ENCODE measurements around the gene FAM151B. TPM values are rescaled to one million over a fixed set of nuclear protein-coding genes. Genes with fewer than 3 reads are reported as not detected.

The FAM151B gene
- total RNA-seq, 1 experiment from 2014 or later, result 0.72 TPM

DNA sequence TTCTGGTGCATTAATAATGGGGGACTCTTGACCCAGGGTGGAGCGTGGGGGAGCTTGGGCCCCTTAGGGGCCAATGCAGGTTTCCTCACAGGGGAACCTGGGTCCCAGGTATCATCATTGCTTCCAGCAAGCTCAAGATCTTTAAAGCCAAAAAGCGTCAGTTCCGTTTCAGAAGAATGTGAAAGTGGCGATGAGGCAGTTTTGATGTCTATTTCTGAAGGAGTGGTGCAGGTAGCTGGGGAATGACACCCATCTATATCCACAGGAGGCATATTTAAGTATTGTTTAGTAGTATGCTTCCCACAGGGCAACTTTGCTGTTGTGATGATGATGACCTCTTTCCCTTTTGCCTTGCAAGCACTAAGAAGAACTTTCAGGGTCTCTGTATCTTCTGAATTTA, 71.3 kb downstream of the FAM151B start:
- Histone ChIP-seq H3K27ac (ENCODE audit: insufficient read length, low read depth, low read length) (no peak overlapping the region), H3K9me3 (ENCODE audit: control insufficient read depth, low read depth, low read length) (no peaks in the 10 kb centered on the region), H3K4me1 (ENCODE audit: insufficient read depth, low read length) (peaks cover 7% of the 10 kb centered on the region; the same call in 1 of the 2 replicates), H2BK15ac (ENCODE audit: low read depth, low read length) (no peak overlapping the region), H3K23me2 (ENCODE audit: insufficient read length, low read depth, low read length, poor library complexity, severe bottlenecking) (no peaks in the 10 kb centered on the region), H2AK5ac (ENCODE audit: insufficient read length, low read length) (no peak overlapping the region), H3K4me2 (ENCODE audit: insufficient read depth, insufficient read length, low read length) (no peak overlapping the region), H3K18ac (ENCODE audit: insufficient read length, low read depth, low read length) (no peak overlapping the region), H3K27me3 (ENCODE audit: insufficient read depth, low read length) (no peaks in the 10 kb centered on the region), H3K14ac (ENCODE audit: insufficient read depth, low read length) (no peak overlapping the region), H4K5ac (ENCODE audit: insufficient read length, low read depth, low read length) (no peak overlapping the region), H4K8ac (replicated peaks; ENCODE audit: insufficient read length, low read depth, low read length) (no peak overlapping the region), H3K79me1 (ENCODE audit: insufficient read depth, low read depth, low read length, poor library complexity, severe bottlenecking) (no peaks in the 10 kb centered on the region), H3K4ac (ENCODE audit: low read depth, low read length) (no peak overlapping the region), H2AFZ (ENCODE audit: low read length) (no peak overlapping the region), H3K79me2 (ENCODE audit: insufficient read depth, low read length) (no peaks in the 10 kb centered on the region), H3K56ac (ENCODE audit: insufficient read length, low read depth, low read length) (no peak overlapping the region), H3K9ac (ENCODE audit: extremely low read depth, insufficient read length, low read length) (no peak overlapping the region), H4K20me1 (ENCODE audit: control insufficient read depth, insufficient read depth, insufficient read length) (no peaks in the 10 kb centered on the region), H2BK120ac (ENCODE audit: low read depth, low read length, poor library complexity, severe bottlenecking) (no peak overlapping the region), H4K91ac (ENCODE audit: insufficient read length, low read depth, low read length) (no peak overlapping the region), H2BK5ac (ENCODE audit: insufficient read length, low read length) (no peak overlapping the region), H2BK12ac (ENCODE audit: insufficient read length, low read depth, low read length) (no peak overlapping the region), H3K23ac (ENCODE audit: insufficient read length, low read depth, low read length) (no peak overlapping the region), H2BK20ac (ENCODE audit: low read depth, low read length, poor library complexity, severe bottlenecking) (no peak overlapping the region), H3T11ph (ENCODE audit: low read length) (no peak overlapping the region)
- Mint-ChIP-seq H3K27ac (no peak overlapping the region), H3K4me3 (no peak overlapping the region), H3K36me3 (ENCODE audit: insufficient read depth in 1 of 3, low read depth in 3 of 3) (no peaks in the 10 kb centered on the region), H3K27me3 (ENCODE audit: low read depth) (peaks cover 29% of the 10 kb centered on the region), H3K4me1 (peaks cover 27 to 43% of the 10 kb centered on the region in 2 experiments), H3K9me3 (no peaks in the 10 kb centered on the region)
- DNase-seq, result no peak
- TF ChIP-seq, protein P1, sequence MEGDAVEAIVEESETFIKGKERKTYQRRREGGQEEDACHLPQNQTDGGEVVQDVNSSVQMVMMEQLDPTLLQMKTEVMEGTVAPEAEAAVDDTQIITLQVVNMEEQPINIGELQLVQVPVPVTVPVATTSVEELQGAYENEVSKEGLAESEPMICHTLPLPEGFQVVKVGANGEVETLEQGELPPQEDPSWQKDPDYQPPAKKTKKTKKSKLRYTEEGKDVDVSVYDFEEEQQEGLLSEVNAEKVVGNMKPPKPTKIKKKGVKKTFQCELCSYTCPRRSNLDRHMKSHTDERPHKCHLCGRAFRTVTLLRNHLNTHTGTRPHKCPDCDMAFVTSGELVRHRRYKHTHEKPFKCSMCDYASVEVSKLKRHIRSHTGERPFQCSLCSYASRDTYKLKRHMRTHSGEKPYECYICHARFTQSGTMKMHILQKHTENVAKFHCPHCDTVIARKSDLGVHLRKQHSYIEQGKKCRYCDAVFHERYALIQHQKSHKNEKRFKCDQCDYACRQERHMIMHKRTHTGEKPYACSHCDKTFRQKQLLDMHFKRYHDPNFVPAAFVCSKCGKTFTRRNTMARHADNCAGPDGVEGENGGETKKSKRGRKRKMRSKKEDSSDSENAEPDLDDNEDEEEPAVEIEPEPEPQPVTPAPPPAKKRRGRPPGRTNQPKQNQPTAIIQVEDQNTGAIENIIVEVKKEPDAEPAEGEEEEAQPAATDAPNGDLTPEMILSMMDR (conservative IDR thresholded peaks at IDR 0.05), result no peak
- WGBS (ENCODE audit: extremely low coverage, insufficient read length, low lambda C conversion rate), result no CpG with 5 or more reads among the region's 4 CpGs
